ENCODE results near the gene GALNT18. TPM values are rescaled to one million over a fixed set of nuclear protein-coding genes. Genes with fewer than 3 reads are reported as not detected.

The GALNT18 gene
- total RNA-seq, 6 experiments from 2014 or later: 3.7 to 11.4 (median 7.8) TPM

- Histone ChIP-seq H3K27ac (no peak overlapping the region), H3K27me3 (no peaks in the 10 kb centered on the region), H3K9me3 (no peaks in the 10 kb centered on the region), H3K36me3 (no peaks in the 10 kb centered on the region), H3K4me3 (no peak overlapping the region), H3K4me1 (peaks cover 0 to 19% (median 4%) of the 10 kb centered on the region in 4 donors)
- no peak for ATAC-seq
- 68% methylated on average over 4 of the region's 5 CpGs for WGBS (ENCODE audit: insufficient coverage, low coverage, low lambda C conversion rate, missing lambda C conversion rate)
- intact Hi-C loops (cut with DNase I): no loop called here
- DNase-seq: no peak
- TF ChIP-seq CTCF (IDR thresholded peaks at IDR 0.05) (no peak), POLR2A (IDR thresholded peaks at IDR 0.05) (no peak)
Observed at GRCh38 chr11:11574373-11575287, 47.2 kb downstream of the GALNT18 start.

- Histone ChIP-seq H3K4me3 (no peak overlapping the region), H3K27ac (no peak overlapping the region), H3K36me3 (no peaks in the 10 kb centered on the region), H3K27me3 (no peaks in the 10 kb centered on the region), H3K4me1 (peaks cover 0 to 5% (median 0%) of the 10 kb centered on the region in 4 donors), H3K9me3 (no peaks in the 10 kb centered on the region)
- ATAC-seq (no peak), DNase-seq (no peak)
- no peak for TF ChIP-seq POLR2A (IDR thresholded peaks at IDR 0.05)
- TF ChIP-seq CTCF (IDR thresholded peaks at IDR 0.05): no peak
- 90% methylated on average over 2 of the region's 7 CpGs for WGBS (ENCODE audit: insufficient coverage, low coverage, low lambda C conversion rate, missing lambda C conversion rate)
- intact Hi-C loops (cut with DNase I): no loop called here
Observed at GRCh38 chr11:11572386-11572785, 49.4 kb downstream of the GALNT18 start.

DNA sequence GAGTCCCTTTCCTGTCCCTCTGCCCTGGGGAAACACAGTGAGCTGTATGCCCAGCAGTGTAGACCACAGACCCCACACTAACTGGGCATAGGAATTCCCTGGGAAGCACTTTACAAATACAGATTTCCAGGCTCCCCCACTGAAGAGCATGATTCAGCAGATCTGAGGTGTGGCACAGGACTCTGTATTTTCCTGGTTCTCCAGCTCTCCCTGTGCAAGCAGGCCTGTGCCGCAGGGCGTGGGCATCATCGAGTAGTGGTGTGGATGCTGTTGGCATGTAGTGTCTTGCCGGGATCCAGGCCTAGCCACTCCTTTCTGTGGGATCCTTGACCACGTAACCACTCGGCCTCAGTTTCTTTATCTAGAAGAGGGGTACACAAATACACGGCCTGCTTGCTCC, 49.9 kb downstream of the GALNT18 start:
- TF ChIP-seq POLR2A (IDR thresholded peaks at IDR 0.05) (no peak), CTCF (IDR thresholded peaks at IDR 0.05) (no peak)
- no peaks in the 10 kb centered on the region for H3K27me3 ChIP-seq
- no peak for ATAC-seq
- H3K9me3 ChIP-seq: no peaks in the 10 kb centered on the region
- no peak for DNase-seq
- H3K27ac ChIP-seq: no peak overlapping the region
- intact Hi-C loops (cut with DNase I): no loop called here
- H3K4me3 ChIP-seq: no peak overlapping the region
- WGBS (ENCODE audit: insufficient coverage, low coverage, low lambda C conversion rate, missing lambda C conversion rate): 88% methylated on average over 7 of the region's 7 CpGs
- H3K36me3 ChIP-seq: no peaks in the 10 kb centered on the region
- peaks cover 0 to 5% (median 0%) of the 10 kb centered on the region in 4 donors for H3K4me1 ChIP-seq

DNA sequence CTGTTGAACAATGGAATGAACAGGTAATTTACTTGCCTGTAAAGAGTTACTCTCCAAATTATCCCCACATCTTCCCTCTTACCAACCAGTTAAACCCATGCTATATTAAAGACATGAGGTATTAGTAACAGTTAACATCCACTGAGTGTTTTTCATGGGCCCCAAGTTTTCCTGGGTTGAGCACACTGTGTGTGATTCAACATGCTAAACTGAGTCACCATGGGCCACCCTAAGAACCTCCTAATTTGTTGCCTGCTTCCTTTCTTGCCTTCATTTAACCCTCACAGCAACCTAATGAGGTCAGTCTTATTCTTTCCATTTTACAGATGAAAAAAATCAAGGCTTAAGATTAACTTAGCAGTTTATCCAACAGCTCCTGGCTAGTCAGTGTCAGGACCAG, 51.0 kb downstream of the GALNT18 start:
- peak overlapping the region in 2 of 3 donors; percentile 14 to 59 for H3K27ac ChIP-seq

More for the DNA sequence above, 51.0 kb downstream of the GALNT18 start:
- H3K4me1 ChIP-seq: peaks cover 0 to 5% (median 0%) of the 10 kb centered on the region in 4 donors
- DNase-seq (no peak), ATAC-seq (no peak)
- intact Hi-C loops (cut with DNase I): no loop called here
- no peak for TF ChIP-seq POLR2A (IDR thresholded peaks at IDR 0.05)
- TF ChIP-seq CTCF (IDR thresholded peaks at IDR 0.05): no peak
- H3K36me3 ChIP-seq: no peaks in the 10 kb centered on the region
- no peaks in the 10 kb centered on the region for H3K27me3 ChIP-seq
- no peak overlapping the region for H3K4me3 ChIP-seq
- no peaks in the 10 kb centered on the region for H3K9me3 ChIP-seq

Data from right lobe of liver (tissue), 6 donors.